GM23338 (cell line): ENCODE results near the gene PSAPL1. TPM values are rescaled to one million over a fixed set of nuclear protein-coding genes. Genes with fewer than 3 reads are reported as not detected.

Experiments used
- ATAC-seq: fragments of 200-7000 bp; cut with Tn5 transposase; 3 replicates; pipeline ENCODE4 v1.9.1; 2020
- DNase-seq: peaks from one replicate; pipeline ENCODE4 v3.0.0-alpha.2; 2015; ENCODE audit warnings: low spot score
- H2AFZ ChIP-seq: fragments of 200-600 bp; sonication (generic); 2 replicates; pipeline ENCODE4 v1.8.0; 2016; ENCODE audit warnings: antibody characterized with exemption, mild to moderate bottlenecking, moderate library complexity
- H3F3A ChIP-seq: fragments of 200-600 bp; sonication (generic); replicated peaks from 2 replicates; pipeline ENCODE4 v1.8.0; 2017; ENCODE audit warnings: antibody characterized with exemption, mixed run types, low read depth
- H3K27ac ChIP-seq: fragments of 200-600 bp; sonication (generic); 2 replicates; pipeline ENCODE4 v1.6.1; 2016; ENCODE audit warnings: low read depth
- H3K27me3 ChIP-seq: fragments of 200-600 bp; sonication (generic); 2 replicates; pipeline ENCODE4 v1.8.0; 2016; ENCODE audit warnings: mild to moderate bottlenecking, mixed run types, moderate library complexity; ENCODE audit not compliant: insufficient read depth
- H3K36me3 ChIP-seq: fragments of 200-600 bp; sonication (generic); 2 replicates; pipeline ENCODE4 v1.8.0; 2016; ENCODE audit warnings: mild to moderate bottlenecking; ENCODE audit not compliant: insufficient read depth
- H3K4me1 ChIP-seq: fragments of 200-600 bp; sonication (generic); 2 replicates; pipeline ENCODE4 v1.8.0; 2016; ENCODE audit warnings: mild to moderate bottlenecking, moderate library complexity; ENCODE audit not compliant: insufficient read depth
- H3K4me2 ChIP-seq: fragments of 200-600 bp; sonication (generic); 2 replicates; pipeline ENCODE4 v1.7.1; 2017; ENCODE audit warnings: mixed run types
- H3K4me3 ChIP-seq: fragments of 200-600 bp; sonication (generic); 2 replicates; pipeline ENCODE4 v1.6.1; 2016; ENCODE audit warnings: mixed run types
- H3K79me2 ChIP-seq: fragments of 200-600 bp; sonication (generic); replicated peaks from 2 replicates; pipeline ENCODE4 v1.8.0; 2017; ENCODE audit warnings: mild to moderate bottlenecking; ENCODE audit not compliant: insufficient read depth
- H3K9me2 ChIP-seq: fragments of 200-600 bp; sonication (generic); 2 replicates; pipeline ENCODE4 v1.8.0; 2017; ENCODE audit not compliant: insufficient read depth
- H4K20me1 ChIP-seq: fragments of 200-600 bp; sonication (generic); replicated peaks from 2 replicates; pipeline ENCODE4 v1.8.0; 2017; ENCODE audit warnings: mild to moderate bottlenecking; ENCODE audit not compliant: insufficient read depth
- H3K27ac Mint-ChIP-seq: 2 replicates; pipeline ENCODE4 v1.8.0; 2020; ENCODE audit warnings: inconsistent platforms, mild to moderate bottlenecking, moderate library complexity, mixed read lengths
- H3K27me3 Mint-ChIP-seq: 3 replicates; pipeline ENCODE4 v1.8.0; 2022; ENCODE audit warnings: low read depth, mild to moderate bottlenecking, moderate library complexity, mixed read lengths, inconsistent platforms; ENCODE audit not compliant: insufficient read depth, poor library complexity
- H3K36me3 Mint-ChIP-seq: 3 replicates; pipeline ENCODE4 v1.8.0; 2021; ENCODE audit warnings: low read depth, mild to moderate bottlenecking, inconsistent platforms, moderate library complexity, mixed read lengths
- H3K4me1 Mint-ChIP-seq: 3 replicates; pipeline ENCODE4 v1.8.0; 2020; ENCODE audit warnings: mild to moderate bottlenecking, inconsistent platforms, mixed read lengths
- H3K4me3 Mint-ChIP-seq: 3 replicates; pipeline ENCODE4 v1.8.0; 2021; ENCODE audit warnings: moderate library complexity, mild to moderate bottlenecking, inconsistent platforms, mixed read lengths
- H3K9me3 Mint-ChIP-seq: 3 replicates; pipeline ENCODE4 v1.8.0; 2020; ENCODE audit warnings: moderate library complexity, mild to moderate bottlenecking, inconsistent platforms, mixed read lengths
- CREB1 ChIP-seq: fragments of 250-450 bp; sonication (Bioruptor Pico); IDR thresholded peaks from 2 replicates; pipeline ENCODE4 v1.5.0; 2020; ENCODE audit warnings: low read depth, mild to moderate bottlenecking, moderate library complexity
- EZH2 ChIP-seq: fragments of 200-600 bp; sonication (generic); IDR thresholded peaks from one replicate; pipeline ENCODE4 v1.8.0; 2017; ENCODE audit warnings: antibody characterized with exemption, mild to moderate bottlenecking, low read depth; ENCODE audit not compliant: unreplicated experiment
- EZH2phosphoT487 ChIP-seq: fragments of 200-600 bp; sonication (generic); IDR thresholded peaks from one replicate; pipeline ENCODE4 v1.8.1; 2018; ENCODE audit warnings: antibody characterized with exemption; ENCODE audit not compliant: unreplicated experiment
- NANOG ChIP-seq: IDR thresholded peaks from 2 replicates; pipeline ENCODE4 v1.6.1; 2016; ENCODE audit warnings: antibody characterized with exemption, borderline replicate concordance
- REST ChIP-seq: IDR thresholded peaks from one replicate; pipeline ENCODE4 v1.6.1; 2018; ENCODE audit warnings: antibody characterized with exemption; ENCODE audit not compliant: unreplicated experiment
- STAT1 ChIP-seq: IDR thresholded peaks from one replicate; pipeline ENCODE4 v1.6.1; 2016; ENCODE audit warnings: antibody characterized with exemption; ENCODE audit not compliant: unreplicated experiment
- ZNF114 ChIP-seq: fragments of 250-450 bp; sonication (Bioruptor Pico); IDR thresholded peaks from 2 replicates; pipeline ENCODE4 v1.5.0; 2020; ENCODE audit warnings: mild to moderate bottlenecking, moderate library complexity
- ZNF331 ChIP-seq: fragments of 250-450 bp; sonication (Bioruptor Pico); IDR thresholded peaks from 2 replicates; pipeline ENCODE4 v1.5.0; 2020; ENCODE audit warnings: low read depth, mild to moderate bottlenecking, moderate library complexity
- polyA plus RNA-seq: library from polyadenylated mRNA; unstranded; fragments of >200 nt; fragmentation: Nextera tagmentation; extraction: Ambion mirVana; gene quantifications from 2 replicates; pipeline ENCODE4 v1.2.1, GENCODE V29; 2016
- total RNA-seq: library from RNA; depleted of rRNA; stranded (reverse); fragments of >200 nt; shearing (Covaris generic); gene quantifications from 2 replicates; pipeline ENCODE4 v1.2.3, GENCODE V29; 2014
- TF ChIP-seq, protein P1 (sequence below): IDR thresholded peaks from 2 replicates; pipeline ENCODE4 v1.6.1; 2016; ENCODE audit warnings: antibody characterized with exemption

Gene PSAPL1
- total and polyA plus RNA-seq, 2 experiments from 2014 or later = not detected

DNA sequence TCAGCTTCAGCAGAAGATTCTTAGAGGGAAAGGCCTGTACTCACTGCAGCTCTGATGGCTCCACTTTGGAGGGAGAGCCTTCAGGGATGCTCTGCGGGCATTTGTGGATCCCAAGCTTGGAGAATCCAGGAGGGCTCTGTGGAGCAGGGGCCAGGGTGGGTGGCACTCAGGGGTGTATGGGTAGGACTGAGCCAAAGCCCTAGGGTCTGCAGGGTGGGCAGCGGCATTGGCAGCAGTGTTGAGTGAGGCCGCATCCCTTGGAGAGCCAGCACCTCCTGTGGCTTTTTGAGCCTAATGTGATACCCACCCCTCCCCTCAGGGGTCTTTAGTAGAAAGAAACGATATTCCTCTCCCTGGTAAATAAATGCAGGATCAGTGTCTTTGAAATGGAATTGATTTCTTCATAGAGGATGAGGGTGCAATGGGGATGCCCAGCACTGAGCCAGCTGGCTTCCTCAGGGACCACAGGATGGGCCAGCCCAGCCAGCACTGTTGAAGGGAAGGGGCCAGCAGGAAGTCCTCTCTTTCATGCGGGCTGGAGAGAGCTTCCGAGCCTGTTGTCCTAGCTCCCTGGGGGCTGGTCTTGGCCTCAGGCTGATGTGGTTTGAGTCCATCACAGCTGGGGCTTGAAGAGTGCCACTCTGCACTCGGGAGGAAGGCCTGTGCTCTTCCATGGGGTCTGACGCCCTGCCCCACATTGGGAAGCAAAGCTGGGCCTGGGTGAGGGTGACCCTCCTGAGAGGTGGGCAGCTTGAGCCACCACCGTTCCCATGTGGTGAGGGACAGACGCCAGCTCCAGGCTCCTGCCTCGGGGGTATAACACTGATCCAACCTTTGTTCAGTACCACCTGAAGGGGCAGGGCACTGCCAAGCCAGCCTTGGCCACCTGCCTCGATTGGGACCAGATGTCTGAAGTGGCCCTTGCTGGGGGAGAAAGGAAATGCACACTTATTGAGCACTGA is 49.5 kb downstream of the PSAPL1 start (continued):
- TF ChIP-seq, protein P1, sequence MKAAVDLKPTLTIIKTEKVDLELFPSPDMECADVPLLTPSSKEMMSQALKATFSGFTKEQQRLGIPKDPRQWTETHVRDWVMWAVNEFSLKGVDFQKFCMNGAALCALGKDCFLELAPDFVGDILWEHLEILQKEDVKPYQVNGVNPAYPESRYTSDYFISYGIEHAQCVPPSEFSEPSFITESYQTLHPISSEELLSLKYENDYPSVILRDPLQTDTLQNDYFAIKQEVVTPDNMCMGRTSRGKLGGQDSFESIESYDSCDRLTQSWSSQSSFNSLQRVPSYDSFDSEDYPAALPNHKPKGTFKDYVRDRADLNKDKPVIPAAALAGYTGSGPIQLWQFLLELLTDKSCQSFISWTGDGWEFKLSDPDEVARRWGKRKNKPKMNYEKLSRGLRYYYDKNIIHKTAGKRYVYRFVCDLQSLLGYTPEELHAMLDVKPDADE = no peak

DNA sequence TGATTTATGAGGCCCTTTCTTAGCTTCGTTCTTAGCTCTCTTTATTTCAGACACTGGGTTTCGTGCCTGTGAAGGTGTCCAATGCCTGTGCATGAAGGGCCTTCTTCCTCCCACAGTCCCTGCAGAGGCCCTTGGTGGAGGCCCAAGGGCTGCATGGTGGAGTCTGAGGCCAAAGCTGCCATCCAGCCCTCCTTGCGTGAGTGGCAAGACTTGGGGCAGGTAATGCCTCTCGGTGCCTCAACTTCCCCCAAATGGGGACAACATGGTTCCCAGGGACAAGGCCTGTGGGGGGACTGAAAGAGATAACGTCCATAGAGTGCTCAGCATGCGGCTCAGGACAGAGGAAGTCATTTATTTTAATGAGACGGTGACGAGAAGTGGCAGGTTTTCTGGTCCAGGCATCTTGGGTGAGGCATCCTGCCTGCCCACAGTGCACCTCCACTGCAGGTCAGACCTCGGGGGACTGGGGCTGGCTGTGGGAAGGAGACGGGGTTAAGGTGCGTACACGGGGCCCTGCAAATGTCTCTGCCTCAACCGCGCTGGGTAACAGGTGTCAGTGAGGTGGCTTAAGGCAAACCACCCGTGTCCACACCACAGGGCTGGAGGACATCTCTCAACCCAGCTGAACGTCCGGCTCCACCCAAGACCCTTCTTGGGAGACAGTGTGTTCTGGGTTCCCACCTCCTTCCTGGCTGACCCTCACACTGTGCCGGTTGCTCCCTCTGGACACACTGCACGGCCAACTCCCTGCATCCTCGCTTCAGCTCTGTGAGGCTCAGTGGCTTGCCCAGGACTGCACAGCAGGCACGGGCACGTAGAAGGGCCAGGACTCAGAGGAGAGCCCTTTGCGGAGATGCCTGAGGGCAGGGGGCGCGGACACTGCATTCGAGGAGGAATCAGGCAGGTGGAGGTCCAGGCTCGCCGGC is 50.5 kb downstream of the PSAPL1 start:
- no peak overlapping the region for H3K4me3 Mint-ChIP-seq
- H3K9me2 ChIP-seq = no peaks in the 10 kb centered on the region
- H3K27me3 ChIP-seq = no peaks in the 10 kb centered on the region
- no peaks in the 10 kb centered on the region; the same call in 2 of the 3 replicates for H3K4me1 Mint-ChIP-seq
- no peaks in the 10 kb centered on the region for H3K36me3 Mint-ChIP-seq
- 0 out of 2 replicates have a peak, but pooled peaks cover 4% of the 10 kb centered on the region for H3F3A ChIP-seq
- no peaks in the 10 kb centered on the region for H3K79me2 ChIP-seq
- no peaks in the 10 kb centered on the region for H4K20me1 ChIP-seq
- H3K4me1 ChIP-seq = no peaks in the 10 kb centered on the region
- H3K27ac Mint-ChIP-seq = no peak overlapping the region
- DNase-seq = no peak
- H3K4me2 ChIP-seq = no peak overlapping the region
- no peaks in the 10 kb centered on the region for H3K36me3 ChIP-seq
- no peaks in the 10 kb centered on the region for H3K9me3 Mint-ChIP-seq
- H2AFZ ChIP-seq = no peak overlapping the region
- no peak for ATAC-seq
- H3K4me3 ChIP-seq = no peak overlapping the region
- no peak overlapping the region for H3K27ac ChIP-seq
- H3K27me3 Mint-ChIP-seq = peaks cover 8% of the 10 kb centered on the region
- TF ChIP-seq STAT1 (no peak), CREB1 (CRISPR knock-in tag) (no peak), REST (no peak), NANOG (no peak), EZH2 (no peak), EZH2phosphoT487 (no peak), ZNF331 (CRISPR knock-in tag) (no peak), ZNF114 (no peak)
- TF ChIP-seq, protein P1 = no peak
